D341Med (cell line): ENCODE measurements around the gene RSU1.
"Not testable (repeated sequence)": the region's sequence is repeated elsewhere in the genome, so short reads cannot be mapped to it uniquely, and the experiment has no call there.

Experiments used
- DNase-seq: peaks from one replicate; pipeline ENCODE4 v3.0.0; 2012; ENCODE audit warnings: low spot score

The RSU1 gene

GRCh38 chr10:16817125-16818019 lies at the start of gene RSU1:
Gene RSU1, minus strand, starts transcription at chr10:16817424. Its CDS starts 343 bp downstream, at chr10:16817081.
- DNase-seq, result peak; percentile 97

GRCh38 chr10:16866541-16867275 lies 49.5 kb upstream of the RSU1 start:
- no peak for DNase-seq

GRCh38 chr10:16865766-16866165 lies 48.5 kb upstream of the RSU1 start:
- no peak for DNase-seq

- DNase-seq, result no peak
Measured at GRCh38 chr10:16863766-16864165, 46.5 kb upstream of the RSU1 start.

- no peak for DNase-seq
Measured at GRCh38 chr10:16857419-16857818, 40.2 kb upstream of the RSU1 start.

- DNase-seq, result no peak
Measured at GRCh38 chr10:16856567-16856966, 39.3 kb upstream of the RSU1 start.

- DNase-seq, result no peak
Measured at GRCh38 chr10:16856092-16856491, 38.9 kb upstream of the RSU1 start.

GRCh38 chr10:16854623-16855022 lies 37.4 kb upstream of the RSU1 start:
- no peak for DNase-seq

GRCh38 chr10:16853809-16854208 lies 36.6 kb upstream of the RSU1 start:
- DNase-seq, result no peak

- no peak for DNase-seq
Measured at GRCh38 chr10:16853201-16853600, 36.0 kb upstream of the RSU1 start.

- no peak for DNase-seq
Measured at GRCh38 chr10:16852624-16853023, 35.4 kb upstream of the RSU1 start.

- no peak for DNase-seq
Measured at GRCh38 chr10:16848562-16849154, 31.4 kb upstream of the RSU1 start.

- DNase-seq, result no peak
Measured at GRCh38 chr10:16847644-16848043, 30.4 kb upstream of the RSU1 start.

- no peak for DNase-seq
Measured at GRCh38 chr10:16845248-16845647, 28.0 kb upstream of the RSU1 start.

- DNase-seq, result no peak
Measured at GRCh38 chr10:16843252-16843870, 26.1 kb upstream of the RSU1 start.

- no peak for DNase-seq
Measured at GRCh38 chr10:16835228-16835627, 18.0 kb upstream of the RSU1 start.

GRCh38 chr10:16832351-16833080 lies 15.3 kb upstream of the RSU1 start:
- no peak for DNase-seq

GRCh38 chr10:16828701-16829175 lies 11.5 kb upstream of the RSU1 start:
- no peak for DNase-seq

GRCh38 chr10:16828114-16828568 lies 10.9 kb upstream of the RSU1 start:
- DNase-seq, result peak; percentile 57

- DNase-seq, result not testable (repeated sequence)
Measured at GRCh38 chr10:16827474-16827873, 10.2 kb upstream of the RSU1 start.

GRCh38 chr10:16822726-16823360 lies 5.6 kb upstream of the RSU1 start:
- no peak for DNase-seq
